K562 (cell line): Measurements from ENCODE around the gene SPAG4.

ENCODE experiments used
- CEBPB ChIP-seq: fragments of 450-650 bp; IDR thresholded peaks from 2 replicates; pipeline ENCODE4 v1.6.1; 2016; ENCODE audit warnings: missing genetic modification characterization, missing compliant biosample characterization
- HDAC6 ChIP-seq: IDR thresholded peaks from 2 replicates; pipeline ENCODE4 v1.6.1; 2012; ENCODE audit warnings: low read depth, mild to moderate bottlenecking, control low read depth, inconsistent platforms, low read length, moderate library complexity
- KAT7 ChIP-seq: sonication (generic); formaldehyde crosslinking; IDR thresholded peaks from 2 replicates; pipeline ENCODE4 v1.8.0; 2022; ENCODE audit warnings: missing genetic modification reagents, mild to moderate bottlenecking, borderline replicate concordance
- PCBP1 ChIP-seq: fragments of 200-400 bp; formaldehyde crosslinking; IDR thresholded peaks from 2 replicates; pipeline ENCODE4 v1.6.1; 2018; ENCODE audit warnings: mild to moderate bottlenecking, low read depth, low read length; ENCODE audit not compliant: poor library complexity, severe bottlenecking
- POLR2A ChIP-seq: fragments of 450-650 bp; conservative IDR thresholded peaks from 2 replicates; pipeline ENCODE4 v1.6.1; 2016
- POLR2AphosphoS5 ChIP-seq: IDR thresholded peaks from 2 replicates; pipeline ENCODE4 v1.6.1; 2011; ENCODE audit warnings: mild to moderate bottlenecking, low read depth, low read length, moderate library complexity; ENCODE audit not compliant: control insufficient read depth, insufficient read depth
- SMC3 ChIP-seq: conservative IDR thresholded peaks from 2 replicates; pipeline ENCODE4 v1.6.1; 2011; ENCODE audit warnings: low read depth, low read length, improper control_type of control experiment; ENCODE audit not compliant: insufficient read depth
- ZBTB8A ChIP-seq: fragments of 450-650 bp; IDR thresholded peaks from 2 replicates; pipeline ENCODE4 v1.6.1; 2018; ENCODE audit warnings: mild to moderate bottlenecking, moderate library complexity; ENCODE audit not compliant: partially characterized antibody
- ZFP30 ChIP-seq: fragments of 250-450 bp; sonication (Bioruptor Pico); IDR thresholded peaks from 2 replicates; pipeline ENCODE4 v1.8.0; 2022; ENCODE audit warnings: moderate library complexity, mild to moderate bottlenecking, inconsistent platforms, borderline replicate concordance
- ZNF507 ChIP-seq: conservative IDR thresholded peaks from 2 replicates; pipeline ENCODE4 v1.6.1; 2017; ENCODE audit warnings: missing genetic modification characterization, missing compliant biosample characterization
- TF ChIP-seq, protein P1 (sequence below): sonication (generic); formaldehyde crosslinking; IDR thresholded peaks from 2 replicates; pipeline ENCODE4 v1.5.0; 2020; ENCODE audit warnings: missing genetic modification reagents
- TF ChIP-seq, protein P2 (sequence below), 2 experiments: fragments of 450-650 bp; formaldehyde crosslinking in 1 of 2; IDR thresholded peaks; 2 replicates each; pipeline versions ENCODE4 v1.4.0 to v1.6.1; 2014 to 2020; ENCODE audit warnings: mild to moderate bottlenecking in 2 of 2, borderline replicate concordance in 1 of 2, low read depth in 1 of 2
- TF ChIP-seq, protein P3 (sequence below), 3 experiments: IDR thresholded peaks in 2 of 3; conservative IDR thresholded peaks in 1 of 3; 2 replicates each; pipeline ENCODE4 v1.5.1; 2011 to 2012; ENCODE audit warnings: low read length in 3 of 3, mild to moderate bottlenecking in 3 of 3, control low read depth in 2 of 3, improper control_type of control experiment in 1 of 3, inconsistent platforms in 1 of 3, low read depth in 1 of 3, mixed read lengths in 1 of 3, moderate library complexity in 1 of 3; ENCODE audit not compliant: insufficient read depth in 2 of 3

DNA sequence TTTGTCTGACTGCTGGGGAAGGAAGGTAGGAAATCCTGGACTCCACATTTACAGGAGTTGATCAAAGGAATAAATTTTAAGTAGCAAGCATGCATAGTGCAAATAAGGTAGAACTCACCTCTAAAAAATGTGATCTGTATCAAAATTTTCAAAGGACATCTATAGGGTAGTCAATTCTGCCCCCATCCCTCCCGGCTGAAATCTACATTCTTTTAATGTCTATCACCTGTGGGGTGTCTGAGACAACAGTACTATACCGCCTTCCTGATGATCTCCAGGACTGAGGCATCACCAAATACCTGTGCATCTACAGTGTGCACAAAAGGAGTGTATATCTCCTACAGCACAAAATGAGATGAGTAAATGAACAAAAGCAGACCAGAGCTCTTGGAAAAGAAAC lies 29.2 kb downstream of the SPAG4 start:
- TF ChIP-seq POLR2AphosphoS5 (no peak), ZBTB8A (no peak), PCBP1 (no peak), ZNF507 (tag) (no peak), POLR2A (no peak), HDAC6 (no peak), KAT7 (no peak), ZFP30 (no peak), CEBPB (tag) (no peak), SMC3 (no peak)
- TF ChIP-seq, protein P1, sequence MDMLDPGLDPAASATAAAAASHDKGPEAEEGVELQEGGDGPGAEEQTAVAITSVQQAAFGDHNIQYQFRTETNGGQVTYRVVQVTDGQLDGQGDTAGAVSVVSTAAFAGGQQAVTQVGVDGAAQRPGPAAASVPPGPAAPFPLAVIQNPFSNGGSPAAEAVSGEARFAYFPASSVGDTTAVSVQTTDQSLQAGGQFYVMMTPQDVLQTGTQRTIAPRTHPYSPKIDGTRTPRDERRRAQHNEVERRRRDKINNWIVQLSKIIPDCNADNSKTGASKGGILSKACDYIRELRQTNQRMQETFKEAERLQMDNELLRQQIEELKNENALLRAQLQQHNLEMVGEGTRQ (CRISPR knock-in tag), result no peak
- TF ChIP-seq, protein P2, sequence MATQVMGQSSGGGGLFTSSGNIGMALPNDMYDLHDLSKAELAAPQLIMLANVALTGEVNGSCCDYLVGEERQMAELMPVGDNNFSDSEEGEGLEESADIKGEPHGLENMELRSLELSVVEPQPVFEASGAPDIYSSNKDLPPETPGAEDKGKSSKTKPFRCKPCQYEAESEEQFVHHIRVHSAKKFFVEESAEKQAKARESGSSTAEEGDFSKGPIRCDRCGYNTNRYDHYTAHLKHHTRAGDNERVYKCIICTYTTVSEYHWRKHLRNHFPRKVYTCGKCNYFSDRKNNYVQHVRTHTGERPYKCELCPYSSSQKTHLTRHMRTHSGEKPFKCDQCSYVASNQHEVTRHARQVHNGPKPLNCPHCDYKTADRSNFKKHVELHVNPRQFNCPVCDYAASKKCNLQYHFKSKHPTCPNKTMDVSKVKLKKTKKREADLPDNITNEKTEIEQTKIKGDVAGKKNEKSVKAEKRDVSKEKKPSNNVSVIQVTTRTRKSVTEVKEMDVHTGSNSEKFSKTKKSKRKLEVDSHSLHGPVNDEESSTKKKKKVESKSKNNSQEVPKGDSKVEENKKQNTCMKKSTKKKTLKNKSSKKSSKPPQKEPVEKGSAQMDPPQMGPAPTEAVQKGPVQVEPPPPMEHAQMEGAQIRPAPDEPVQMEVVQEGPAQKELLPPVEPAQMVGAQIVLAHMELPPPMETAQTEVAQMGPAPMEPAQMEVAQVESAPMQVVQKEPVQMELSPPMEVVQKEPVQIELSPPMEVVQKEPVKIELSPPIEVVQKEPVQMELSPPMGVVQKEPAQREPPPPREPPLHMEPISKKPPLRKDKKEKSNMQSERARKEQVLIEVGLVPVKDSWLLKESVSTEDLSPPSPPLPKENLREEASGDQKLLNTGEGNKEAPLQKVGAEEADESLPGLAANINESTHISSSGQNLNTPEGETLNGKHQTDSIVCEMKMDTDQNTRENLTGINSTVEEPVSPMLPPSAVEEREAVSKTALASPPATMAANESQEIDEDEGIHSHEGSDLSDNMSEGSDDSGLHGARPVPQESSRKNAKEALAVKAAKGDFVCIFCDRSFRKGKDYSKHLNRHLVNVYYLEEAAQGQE (IDR thresholded peaks at IDR 0.05; ENCODE audit: borderline replicate concordance), result no peak
- TF ChIP-seq, protein P2 (CRISPR knock-in tag; IDR thresholded peaks at IDR 0.05; ENCODE audit: low read depth), result no peak
- TF ChIP-seq, protein P3, sequence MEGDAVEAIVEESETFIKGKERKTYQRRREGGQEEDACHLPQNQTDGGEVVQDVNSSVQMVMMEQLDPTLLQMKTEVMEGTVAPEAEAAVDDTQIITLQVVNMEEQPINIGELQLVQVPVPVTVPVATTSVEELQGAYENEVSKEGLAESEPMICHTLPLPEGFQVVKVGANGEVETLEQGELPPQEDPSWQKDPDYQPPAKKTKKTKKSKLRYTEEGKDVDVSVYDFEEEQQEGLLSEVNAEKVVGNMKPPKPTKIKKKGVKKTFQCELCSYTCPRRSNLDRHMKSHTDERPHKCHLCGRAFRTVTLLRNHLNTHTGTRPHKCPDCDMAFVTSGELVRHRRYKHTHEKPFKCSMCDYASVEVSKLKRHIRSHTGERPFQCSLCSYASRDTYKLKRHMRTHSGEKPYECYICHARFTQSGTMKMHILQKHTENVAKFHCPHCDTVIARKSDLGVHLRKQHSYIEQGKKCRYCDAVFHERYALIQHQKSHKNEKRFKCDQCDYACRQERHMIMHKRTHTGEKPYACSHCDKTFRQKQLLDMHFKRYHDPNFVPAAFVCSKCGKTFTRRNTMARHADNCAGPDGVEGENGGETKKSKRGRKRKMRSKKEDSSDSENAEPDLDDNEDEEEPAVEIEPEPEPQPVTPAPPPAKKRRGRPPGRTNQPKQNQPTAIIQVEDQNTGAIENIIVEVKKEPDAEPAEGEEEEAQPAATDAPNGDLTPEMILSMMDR (IDR thresholded peaks at IDR 0.05 in 2 of 3, conservative IDR thresholded peaks at IDR 0.05 in 1 of 3; ENCODE audit: insufficient read depth in 2 of 3, low read depth in 1 of 3, low read length in 3 of 3), result no peak
